ENCODE results near the gene RASGEF1B. TPM values are rescaled to one million over a fixed set of nuclear protein-coding genes. Genes with fewer than 3 reads are reported as not detected.

RASGEF1B gene
- total RNA-seq, 1 experiment from 2014 or later, result 7.5 TPM

DNA sequence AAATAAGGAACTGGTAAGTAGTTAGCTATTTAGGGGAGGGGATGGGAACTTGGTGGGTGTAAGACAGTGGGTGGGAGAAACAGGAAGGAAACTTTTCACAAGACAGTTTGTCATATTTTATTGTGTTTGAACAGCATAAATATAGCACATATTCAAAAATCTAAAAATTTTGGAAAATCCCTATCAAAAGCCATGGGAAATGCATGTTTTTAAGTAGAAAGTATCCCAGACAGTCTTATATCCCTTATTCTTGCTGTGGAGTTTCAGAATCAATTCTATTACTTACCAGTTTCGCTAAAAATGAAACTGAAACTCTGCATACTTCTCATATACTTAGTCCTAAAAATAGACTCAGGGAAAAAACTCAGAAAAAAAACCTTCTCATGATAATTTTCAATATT lies 22.3 kb upstream of the RASGEF1B start:
- H3K18ac ChIP-seq (ENCODE audit: insufficient read length, low read depth, low read length), result no peak overlapping the region
- H2BK12ac ChIP-seq (ENCODE audit: insufficient read length, low read depth, low read length), result no peak overlapping the region
- no peaks in the 10 kb centered on the region for H3K27me3 ChIP-seq (ENCODE audit: insufficient read depth, low read length)
- H3K79me2 ChIP-seq (ENCODE audit: insufficient read depth, low read length), result no peaks in the 10 kb centered on the region
- H3K9ac ChIP-seq (ENCODE audit: extremely low read depth, insufficient read length, low read length), result no peak overlapping the region
- H4K5ac ChIP-seq (ENCODE audit: insufficient read length, low read depth, low read length), result no peak overlapping the region
- H3K9me3 ChIP-seq (ENCODE audit: control insufficient read depth, low read depth, low read length), result no peaks in the 10 kb centered on the region
- H3K4me3 Mint-ChIP-seq, result no peak overlapping the region
- no peak overlapping the region for H3T11ph ChIP-seq (ENCODE audit: low read length)
- no CpG with 5 or more reads among the region's 1 CpG for WGBS (ENCODE audit: extremely low coverage, insufficient read length, low lambda C conversion rate)
- peaks cover 12 to 13% of the 10 kb centered on the region in 2 experiments for H3K4me1 Mint-ChIP-seq
- DNase-seq, result no peak
- H3K4me1 ChIP-seq (ENCODE audit: insufficient read depth, low read length), result no peaks in the 10 kb centered on the region
- H2BK5ac ChIP-seq (ENCODE audit: insufficient read length, low read length), result no peak overlapping the region
- H4K8ac ChIP-seq (replicated peaks; ENCODE audit: insufficient read length, low read depth, low read length), result no peak overlapping the region
- TF ChIP-seq, protein P1, sequence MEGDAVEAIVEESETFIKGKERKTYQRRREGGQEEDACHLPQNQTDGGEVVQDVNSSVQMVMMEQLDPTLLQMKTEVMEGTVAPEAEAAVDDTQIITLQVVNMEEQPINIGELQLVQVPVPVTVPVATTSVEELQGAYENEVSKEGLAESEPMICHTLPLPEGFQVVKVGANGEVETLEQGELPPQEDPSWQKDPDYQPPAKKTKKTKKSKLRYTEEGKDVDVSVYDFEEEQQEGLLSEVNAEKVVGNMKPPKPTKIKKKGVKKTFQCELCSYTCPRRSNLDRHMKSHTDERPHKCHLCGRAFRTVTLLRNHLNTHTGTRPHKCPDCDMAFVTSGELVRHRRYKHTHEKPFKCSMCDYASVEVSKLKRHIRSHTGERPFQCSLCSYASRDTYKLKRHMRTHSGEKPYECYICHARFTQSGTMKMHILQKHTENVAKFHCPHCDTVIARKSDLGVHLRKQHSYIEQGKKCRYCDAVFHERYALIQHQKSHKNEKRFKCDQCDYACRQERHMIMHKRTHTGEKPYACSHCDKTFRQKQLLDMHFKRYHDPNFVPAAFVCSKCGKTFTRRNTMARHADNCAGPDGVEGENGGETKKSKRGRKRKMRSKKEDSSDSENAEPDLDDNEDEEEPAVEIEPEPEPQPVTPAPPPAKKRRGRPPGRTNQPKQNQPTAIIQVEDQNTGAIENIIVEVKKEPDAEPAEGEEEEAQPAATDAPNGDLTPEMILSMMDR (conservative IDR thresholded peaks at IDR 0.05), result no peak
- H3K56ac ChIP-seq (ENCODE audit: insufficient read length, low read depth, low read length), result no peak overlapping the region
- H3K36me3 Mint-ChIP-seq (ENCODE audit: insufficient read depth in 1 of 3, low read depth in 3 of 3), result peaks cover 4 to 5% (median 5%) of the 10 kb centered on the region in 3 experiments
- H2BK120ac ChIP-seq (ENCODE audit: low read depth, low read length, poor library complexity, severe bottlenecking), result no peak overlapping the region
- H2AFZ ChIP-seq (ENCODE audit: low read length), result no peak overlapping the region
- H4K91ac ChIP-seq (ENCODE audit: insufficient read length, low read depth, low read length), result no peak overlapping the region
- no peak overlapping the region for H3K4ac ChIP-seq (ENCODE audit: low read depth, low read length)
- H3K4me2 ChIP-seq (ENCODE audit: insufficient read depth, insufficient read length, low read length), result no peak overlapping the region
- no peak overlapping the region for H3K23ac ChIP-seq (ENCODE audit: insufficient read length, low read depth, low read length)
- no peak overlapping the region for H3K27ac ChIP-seq (ENCODE audit: insufficient read length, low read depth, low read length)
- no peaks in the 10 kb centered on the region for H3K23me2 ChIP-seq (ENCODE audit: insufficient read length, low read depth, low read length, poor library complexity, severe bottlenecking)
- H2BK15ac ChIP-seq (ENCODE audit: low read depth, low read length), result no peak overlapping the region
- H2BK20ac ChIP-seq (ENCODE audit: low read depth, low read length, poor library complexity, severe bottlenecking), result no peak overlapping the region
- H4K20me1 ChIP-seq (ENCODE audit: control insufficient read depth, insufficient read depth, insufficient read length), result no peaks in the 10 kb centered on the region
- no peak overlapping the region for H3K27ac Mint-ChIP-seq
- H3K14ac ChIP-seq (ENCODE audit: insufficient read depth, low read length), result no peak overlapping the region
- no peaks in the 10 kb centered on the region for H3K79me1 ChIP-seq (ENCODE audit: insufficient read depth, low read depth, low read length, poor library complexity, severe bottlenecking)
- no peak overlapping the region for H2AK5ac ChIP-seq (ENCODE audit: insufficient read length, low read length)
- peaks cover 4 to 6% of the 10 kb centered on the region in 2 experiments for H3K9me3 Mint-ChIP-seq
- no peaks in the 10 kb centered on the region for H3K27me3 Mint-ChIP-seq (ENCODE audit: low read depth)

All from H9 (cell line).